ENCODE data around the gene SEMA3B. TPM values are rescaled to one million over a fixed set of nuclear protein-coding genes. Genes with fewer than 3 reads are reported as not detected.

The SEMA3B gene
- polyA plus RNA-seq, 3 donors = 0.56 TPM; not detected in 2

DNA sequence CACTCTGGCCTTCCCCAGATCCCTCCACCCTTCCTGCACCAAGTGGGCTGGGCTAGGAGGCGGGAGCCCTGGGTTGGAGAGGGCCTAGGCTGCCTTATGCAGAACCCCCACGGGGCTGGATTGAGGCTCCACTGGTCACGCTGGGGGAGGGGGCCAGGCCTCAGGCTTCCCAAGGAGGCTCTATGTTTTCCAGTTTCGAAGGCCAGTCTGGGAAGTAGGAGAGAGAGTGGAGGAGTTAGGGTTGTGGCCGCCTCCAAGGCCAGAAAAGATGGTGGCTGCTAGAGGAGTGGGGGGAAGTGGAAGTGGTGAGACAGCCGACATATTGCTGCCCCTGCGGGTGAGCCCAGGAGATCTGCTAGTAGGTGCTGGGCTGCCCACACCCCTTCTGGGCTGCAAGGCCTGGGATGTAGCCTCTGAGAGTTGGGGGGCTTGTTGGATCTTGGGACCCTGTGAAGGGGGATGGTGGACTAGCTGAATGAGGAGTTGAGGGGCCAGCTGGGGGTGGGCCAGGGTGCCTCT is 31.8 kb upstream of the SEMA3B start:
- Mint-ChIP-seq H3K27me3 (ENCODE audit: low read depth in 3 of 3) (peaks cover 0 to 1% (median 0%) of the 10 kb centered on the region in 3 donors), H3K4me1 (peaks cover 71% of the 10 kb centered on the region), H3K4me3 (peak overlapping the region; percentile 99 to 100), H3K27ac (peak overlapping the region; percentile 93 to 98 (median 95)), H3K36me3 (peaks cover 22 to 48% of the 10 kb centered on the region in 2 donors), H3K9me3 (peaks cover 0 to 2% (median 0%) of the 10 kb centered on the region in 7 donors)
- intact Hi-C loops (cut with micrococcal nuclease) = no loop called here
- Histone ChIP-seq H3K4me2 (replicated peaks; ENCODE audit: extremely low read depth, low read length, poor library complexity, severe bottlenecking) (peak overlapping the region; percentile 96), H3K9me3 (replicated peaks in 1 of 2; ENCODE audit: control insufficient read depth in 1 of 2, insufficient read depth in 1 of 2, low read length in 2 of 2) (no peaks in the 10 kb centered on the region), H2AFZ (ENCODE audit: insufficient read depth, low read depth, low read length, poor library complexity, severe bottlenecking) (no peak overlapping the region), H3K4me1 (ENCODE audit: control insufficient read depth in 1 of 2, insufficient read depth in 2 of 2, low read length in 2 of 2) (peaks cover 75 to 76% of the 10 kb centered on the region in 2 donors), H3K27ac (ENCODE audit: low read depth in 1 of 2, low read length in 2 of 2) (peak overlapping the region; percentile 98 to 100), H3K4me3 (replicated peaks in 1 of 3; ENCODE audit: low read depth in 2 of 3, low read length in 3 of 3) (peak overlapping the region; percentile 61 to 100 (median 97)), H3K79me2 (ENCODE audit: insufficient read depth, low read length) (peaks cover 93% of the 10 kb centered on the region), H3K36me3 (replicated peaks in 1 of 2; ENCODE audit: control insufficient read depth in 1 of 2, insufficient read depth in 2 of 2, low read length in 2 of 2) (peaks cover 16 to 22% of the 10 kb centered on the region in 2 donors), H3K27me3 (ENCODE audit: control insufficient read depth in 2 of 2, insufficient read depth in 2 of 2, low read length in 2 of 2) (no peaks in the 10 kb centered on the region), H3K9ac (ENCODE audit: insufficient read depth, low read length, poor library complexity, severe bottlenecking) (peak overlapping the region; percentile 89), H4K20me1 (ENCODE audit: insufficient read depth, low read length) (peaks cover 61% of the 10 kb centered on the region)
- WGBS (ENCODE audit: insufficient coverage) = 0% methylated on average over 6 of the region's 7 CpGs
- TF ChIP-seq, protein P1, sequence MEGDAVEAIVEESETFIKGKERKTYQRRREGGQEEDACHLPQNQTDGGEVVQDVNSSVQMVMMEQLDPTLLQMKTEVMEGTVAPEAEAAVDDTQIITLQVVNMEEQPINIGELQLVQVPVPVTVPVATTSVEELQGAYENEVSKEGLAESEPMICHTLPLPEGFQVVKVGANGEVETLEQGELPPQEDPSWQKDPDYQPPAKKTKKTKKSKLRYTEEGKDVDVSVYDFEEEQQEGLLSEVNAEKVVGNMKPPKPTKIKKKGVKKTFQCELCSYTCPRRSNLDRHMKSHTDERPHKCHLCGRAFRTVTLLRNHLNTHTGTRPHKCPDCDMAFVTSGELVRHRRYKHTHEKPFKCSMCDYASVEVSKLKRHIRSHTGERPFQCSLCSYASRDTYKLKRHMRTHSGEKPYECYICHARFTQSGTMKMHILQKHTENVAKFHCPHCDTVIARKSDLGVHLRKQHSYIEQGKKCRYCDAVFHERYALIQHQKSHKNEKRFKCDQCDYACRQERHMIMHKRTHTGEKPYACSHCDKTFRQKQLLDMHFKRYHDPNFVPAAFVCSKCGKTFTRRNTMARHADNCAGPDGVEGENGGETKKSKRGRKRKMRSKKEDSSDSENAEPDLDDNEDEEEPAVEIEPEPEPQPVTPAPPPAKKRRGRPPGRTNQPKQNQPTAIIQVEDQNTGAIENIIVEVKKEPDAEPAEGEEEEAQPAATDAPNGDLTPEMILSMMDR (IDR thresholded peaks at IDR 0.05) = no peak
- peak in 2 of 3 donors; percentile 39 to 51 for DNase-seq

DNA sequence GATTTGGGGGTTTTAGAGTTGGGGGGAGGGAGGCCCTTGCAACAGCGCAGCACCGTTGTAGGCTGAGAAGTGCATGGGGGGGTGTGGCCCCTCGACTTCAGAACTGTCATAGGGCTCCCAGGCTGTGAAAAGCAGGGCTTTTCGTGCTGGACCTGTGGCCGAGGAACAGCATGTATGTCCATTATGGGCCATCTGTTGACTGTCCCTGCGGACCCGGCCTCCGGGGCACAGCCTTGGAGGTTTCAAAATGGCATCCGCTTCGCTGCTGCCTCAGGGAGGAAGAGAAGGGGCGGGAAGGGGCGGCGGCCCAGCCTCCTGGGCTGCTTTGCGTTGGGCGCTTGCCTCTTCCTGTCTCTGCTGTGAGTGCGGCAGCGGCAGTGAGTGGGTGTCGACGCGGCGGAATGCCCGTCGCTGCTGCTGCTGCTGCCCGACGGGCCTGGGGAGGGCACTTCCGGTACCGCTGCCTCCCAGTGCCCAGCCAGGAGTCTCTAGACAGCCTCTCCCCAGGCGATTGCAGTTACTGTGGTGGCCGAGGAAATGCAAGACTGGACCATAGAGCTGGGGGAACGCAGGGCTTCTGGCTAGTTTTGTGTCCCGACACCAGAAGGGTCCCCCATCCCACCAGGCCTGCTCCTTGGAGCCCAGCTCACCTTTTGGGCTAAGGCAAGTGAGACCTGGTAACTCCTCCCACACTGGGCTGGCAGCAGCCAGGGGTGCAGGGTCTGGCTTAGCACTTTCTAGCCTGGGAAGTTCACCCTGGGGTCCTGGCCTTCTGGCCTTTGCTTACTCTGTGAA is 31.0 kb upstream of the SEMA3B start:
- Histone ChIP-seq H3K27ac (ENCODE audit: low read depth in 1 of 2, low read length in 2 of 2) (peak overlapping the region; percentile 98 to 100), H3K9ac (ENCODE audit: insufficient read depth, low read length, poor library complexity, severe bottlenecking) (peak overlapping the region; percentile 89), H4K20me1 (ENCODE audit: insufficient read depth, low read length) (peaks cover 67% of the 10 kb centered on the region), H3K27me3 (ENCODE audit: control insufficient read depth in 2 of 2, insufficient read depth in 2 of 2, low read length in 2 of 2) (no peaks in the 10 kb centered on the region), H3K4me3 (replicated peaks in 1 of 3; ENCODE audit: low read depth in 2 of 3, low read length in 3 of 3) (peak overlapping the region; percentile 61 to 100 (median 97)), H3K4me1 (ENCODE audit: control insufficient read depth in 1 of 2, insufficient read depth in 2 of 2, low read length in 2 of 2) (peaks cover 74 to 76% of the 10 kb centered on the region in 2 donors), H3K79me2 (ENCODE audit: insufficient read depth, low read length) (peaks cover 93% of the 10 kb centered on the region), H3K4me2 (replicated peaks; ENCODE audit: extremely low read depth, low read length, poor library complexity, severe bottlenecking) (peak overlapping the region; percentile 96), H3K9me3 (replicated peaks in 1 of 2; ENCODE audit: control insufficient read depth in 1 of 2, insufficient read depth in 1 of 2, low read length in 2 of 2) (no peaks in the 10 kb centered on the region), H2AFZ (ENCODE audit: insufficient read depth, low read depth, low read length, poor library complexity, severe bottlenecking) (no peak overlapping the region), H3K36me3 (replicated peaks in 1 of 2; ENCODE audit: control insufficient read depth in 1 of 2, insufficient read depth in 2 of 2, low read length in 2 of 2) (peaks cover 16 to 22% of the 10 kb centered on the region in 2 donors)
- H3K27me3 Mint-ChIP-seq (ENCODE audit: low read depth in 3 of 3) = peaks cover 0 to 1% (median 0%) of the 10 kb centered on the region in 3 donors
- H3K27ac Mint-ChIP-seq = peak overlapping the region; percentile 93 to 98 (median 95)
- intact Hi-C loops (cut with micrococcal nuclease) = no loop called here
- 0% methylated on average over 29 of the region's 31 CpGs for WGBS (ENCODE audit: insufficient coverage)
- H3K4me1 Mint-ChIP-seq = peaks cover 71% of the 10 kb centered on the region
- H3K36me3 Mint-ChIP-seq = peaks cover 22 to 48% of the 10 kb centered on the region in 2 donors
- H3K4me3 Mint-ChIP-seq = peak overlapping the region; percentile 99 to 100
- peaks cover 0 to 2% (median 0%) of the 10 kb centered on the region in 7 donors for H3K9me3 Mint-ChIP-seq
- TF ChIP-seq, protein P1 (IDR thresholded peaks at IDR 0.05) = no peak
- peak; percentile 84 to 88 (median 85) for DNase-seq

Data from CD14-positive monocyte (primary cell).